ENCODE data around the gene HBG2.
"Not testable (repeated sequence)": the region's sequence is repeated elsewhere in the genome, so short reads cannot be mapped to it uniquely, and the experiment has no call there.

The HBG2 gene

DNA sequence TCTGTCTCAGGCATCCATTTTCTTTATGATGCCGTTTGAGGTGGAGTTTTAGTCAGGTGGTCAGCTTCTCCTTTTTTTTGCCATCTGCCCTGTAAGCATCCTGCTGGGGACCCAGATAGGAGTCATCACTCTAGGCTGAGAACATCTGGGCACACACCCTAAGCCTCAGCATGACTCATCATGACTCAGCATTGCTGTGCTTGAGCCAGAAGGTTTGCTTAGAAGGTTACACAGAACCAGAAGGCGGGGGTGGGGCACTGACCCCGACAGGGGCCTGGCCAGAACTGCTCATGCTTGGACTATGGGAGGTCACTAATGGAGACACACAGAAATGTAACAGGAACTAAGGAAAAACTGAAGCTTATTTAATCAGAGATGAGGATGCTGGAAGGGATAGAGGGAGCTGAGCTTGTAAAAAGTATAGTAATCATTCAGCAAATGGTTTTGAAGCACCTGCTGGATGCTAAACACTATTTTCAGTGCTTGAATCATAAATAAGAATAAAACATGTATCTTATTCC is 26.1 kb upstream of the HBG2 start:
- DNase-seq, result peak; percentile 86

GRCh38 chr11:5279471-5280090 is 25.0 kb upstream of the HBG2 start:
- no peak for DNase-seq

DNA sequence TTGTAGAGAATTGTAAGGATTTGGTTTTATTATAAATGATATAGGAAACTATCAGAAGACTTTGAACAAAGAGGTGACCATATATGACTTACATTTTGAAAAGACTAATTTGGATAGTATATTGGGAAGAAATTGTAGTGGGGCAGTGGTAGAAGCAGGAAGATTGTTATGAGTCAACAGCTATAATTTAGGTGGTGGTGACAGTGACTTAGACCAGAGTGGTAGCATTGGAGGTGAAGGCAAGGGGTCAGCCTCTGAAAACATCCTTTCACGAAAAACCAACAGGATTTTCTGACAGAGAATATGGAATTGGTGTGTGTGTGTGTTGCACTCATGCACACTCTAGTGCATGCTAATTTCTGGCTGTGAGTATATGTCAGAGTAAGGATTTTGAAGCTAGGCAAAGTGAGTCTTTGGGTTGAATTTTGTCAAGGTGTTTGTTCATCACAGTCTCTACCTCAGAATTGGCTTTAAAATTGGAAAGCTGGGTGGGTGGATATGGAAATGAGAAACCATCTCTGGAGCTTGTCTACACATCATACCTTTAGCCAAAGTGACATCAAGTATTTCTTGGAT is 23.3 kb upstream of the HBG2 start:
- DNase-seq, result no peak

GRCh38 chr11:5276697-5277096 is 22.1 kb upstream of the HBG2 start:
- no peak for DNase-seq

DNA sequence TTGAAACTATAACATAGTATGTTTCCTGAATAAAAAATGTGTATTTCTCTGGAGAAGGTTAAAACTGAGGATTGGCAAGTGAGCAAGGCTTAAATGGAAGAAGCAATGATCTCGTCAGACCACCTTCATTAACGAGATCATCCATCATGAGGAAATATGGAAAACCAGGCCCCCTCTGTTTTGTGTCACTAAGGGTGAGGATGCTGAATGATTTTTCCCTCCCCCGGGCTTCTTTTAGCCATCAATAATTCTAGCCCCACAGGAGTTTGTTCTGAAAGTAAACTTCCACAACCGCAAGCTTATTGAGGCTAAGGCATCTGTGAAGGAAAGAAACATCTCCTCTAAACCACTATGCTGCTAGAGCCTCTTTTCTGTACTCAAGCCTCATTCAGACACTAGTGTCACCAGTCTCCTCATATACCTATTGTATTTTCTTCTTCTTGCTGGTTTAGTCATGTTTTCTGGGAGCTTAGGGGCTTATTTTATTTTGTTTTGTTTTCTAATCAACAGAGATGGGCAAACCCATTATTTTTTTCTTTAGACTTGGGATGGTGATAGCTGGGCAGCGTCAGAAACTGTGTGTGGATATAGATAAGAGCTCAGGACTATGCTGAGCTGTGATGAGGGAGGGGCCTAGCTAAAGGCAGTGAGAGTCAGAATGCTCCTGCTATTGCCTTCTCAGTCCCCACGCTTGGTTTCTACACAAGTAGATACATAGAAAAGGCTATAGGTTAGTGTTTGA is 21.0 kb upstream of the HBG2 start:
- no peak for DNase-seq

DNA sequence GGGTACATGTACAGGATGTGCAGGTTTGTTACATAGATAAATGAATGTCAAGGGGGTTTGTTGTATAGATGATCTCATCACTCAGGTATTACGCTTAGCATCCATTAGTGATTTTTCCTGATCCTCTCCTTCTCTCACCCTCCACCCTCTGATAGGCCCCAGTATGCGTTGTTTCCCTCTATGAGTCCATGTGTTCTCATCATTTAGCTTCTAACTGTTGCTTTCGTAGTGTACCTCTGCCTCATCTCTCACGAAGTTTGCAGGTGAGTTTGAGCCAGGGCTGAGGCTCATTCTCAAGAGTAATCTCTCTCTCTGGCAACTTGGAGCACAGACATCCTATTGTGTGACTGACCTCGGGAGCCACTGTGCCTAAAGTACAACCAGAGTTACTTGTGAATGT is 19.8 kb upstream of the HBG2 start:
- DNase-seq, result no peak

DNA sequence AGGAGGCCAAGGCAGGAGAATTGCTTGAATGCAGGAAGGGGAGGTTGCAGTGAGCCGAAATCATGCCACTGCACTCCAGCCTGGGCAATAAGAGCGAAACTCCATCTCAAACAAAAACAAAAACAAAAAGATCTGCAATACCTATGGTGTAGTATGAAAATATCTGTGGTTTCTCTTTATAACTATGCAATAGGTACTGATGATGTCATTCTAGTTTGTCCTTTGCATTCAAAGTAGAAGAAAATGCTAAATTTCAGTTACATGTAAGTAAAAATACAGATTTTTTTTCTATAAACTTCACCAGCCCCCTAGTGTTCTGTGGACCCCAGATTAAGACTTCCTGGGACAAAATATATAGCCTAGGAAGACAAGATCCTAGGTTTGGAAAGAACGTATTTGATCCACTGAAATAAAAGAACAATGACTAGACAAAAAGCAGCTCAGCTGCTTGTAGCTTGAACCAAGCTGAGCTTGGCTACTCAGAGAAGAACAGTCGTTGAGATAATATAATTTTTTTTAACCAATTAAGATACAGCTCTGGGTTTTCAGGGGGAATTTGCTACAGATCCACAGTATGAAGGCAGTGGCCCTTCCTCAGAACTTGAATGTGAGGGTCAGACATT is 17.9 kb upstream of the HBG2 start:
- no peak for DNase-seq

DNA sequence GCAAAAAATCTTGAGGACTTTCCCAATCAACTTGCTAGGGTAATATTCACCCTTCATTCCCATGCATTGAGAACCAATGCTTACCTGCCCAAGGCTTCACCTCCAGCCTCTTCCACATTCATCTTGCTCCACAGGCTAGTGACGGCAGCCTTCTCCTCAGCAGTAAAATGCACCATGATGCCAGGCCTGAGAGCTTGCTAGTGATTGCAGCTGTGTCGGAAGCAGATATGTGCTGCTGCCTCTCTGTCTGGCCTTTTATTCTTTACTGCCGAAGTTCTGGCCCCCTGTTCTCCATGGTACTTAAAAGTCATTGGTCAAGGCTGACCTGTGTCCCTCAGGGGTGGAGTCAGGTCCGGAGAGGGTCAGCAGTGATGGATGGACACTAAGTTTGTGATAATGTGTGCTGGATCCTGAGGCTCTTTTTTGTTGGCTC is 15.2 kb upstream of the HBG2 start, which contains the start of gene HBE1:
TSS of gene HBE1 (minus strand) at position 231 of the 433 bp plus-strand sequence. CDS start at position 176, 55 bp downstream.
- no peak for DNase-seq

GRCh38 chr11:5267033-5267563 is 12.5 kb upstream of the HBG2 start:
- DNase-seq, result no peak

GRCh38 chr11:5266609-5267008 is 12.0 kb upstream of the HBG2 start:
- no peak for DNase-seq

DNA sequence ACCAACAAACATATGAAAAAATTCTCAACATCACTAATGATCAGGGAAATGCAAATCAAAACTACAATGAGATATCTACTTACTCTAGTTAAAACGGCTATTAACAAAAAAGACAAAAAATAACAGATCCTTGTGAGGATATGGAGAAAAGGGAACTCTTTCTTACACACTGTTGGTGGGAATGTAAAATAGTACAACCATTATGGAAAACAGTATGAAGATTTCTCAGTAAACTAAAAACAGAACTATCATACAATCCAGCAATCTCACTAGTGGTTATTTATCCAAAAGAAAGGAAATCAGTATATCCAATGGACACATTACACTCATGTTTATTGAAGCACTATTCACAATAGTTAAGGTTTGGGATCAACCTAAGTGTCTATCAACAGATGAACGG is 11.3 kb upstream of the HBG2 start:
- DNase-seq, result no peak

DNA sequence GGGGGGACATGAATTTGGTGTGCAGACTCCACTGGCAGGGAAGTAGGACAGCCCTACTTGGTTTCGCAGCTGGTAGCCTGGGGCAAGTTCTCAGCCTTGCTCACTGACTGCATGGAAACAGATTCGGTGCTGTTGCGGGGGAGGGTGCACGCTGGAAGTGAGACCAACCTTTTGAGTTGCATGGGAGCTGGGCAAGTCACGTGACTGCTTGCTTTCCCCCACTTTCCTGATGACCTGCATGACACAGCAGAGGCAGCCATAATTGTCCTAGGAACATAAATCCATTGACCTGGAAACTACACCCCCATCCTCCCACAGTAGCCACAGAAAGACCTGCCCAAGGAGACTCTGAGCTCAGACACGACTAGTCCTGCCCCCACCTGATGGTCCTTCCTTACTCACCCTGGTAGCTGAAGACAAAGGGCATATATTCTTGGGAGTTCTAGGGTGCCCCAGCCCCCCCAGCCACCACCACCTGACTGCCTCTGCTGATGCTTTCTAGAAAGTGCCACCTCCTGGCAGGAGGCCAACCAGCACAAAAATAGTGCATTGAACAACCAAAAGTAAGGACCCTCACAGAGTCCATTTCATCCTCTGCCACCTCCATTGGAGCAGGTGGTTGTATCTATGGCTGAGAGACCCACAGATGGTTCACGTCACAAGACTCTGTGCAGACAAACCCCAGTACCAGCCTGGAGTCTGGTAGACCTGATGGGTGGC is 4.1 kb upstream of the HBG2 start:
- DNase-seq, result no peak

DNA sequence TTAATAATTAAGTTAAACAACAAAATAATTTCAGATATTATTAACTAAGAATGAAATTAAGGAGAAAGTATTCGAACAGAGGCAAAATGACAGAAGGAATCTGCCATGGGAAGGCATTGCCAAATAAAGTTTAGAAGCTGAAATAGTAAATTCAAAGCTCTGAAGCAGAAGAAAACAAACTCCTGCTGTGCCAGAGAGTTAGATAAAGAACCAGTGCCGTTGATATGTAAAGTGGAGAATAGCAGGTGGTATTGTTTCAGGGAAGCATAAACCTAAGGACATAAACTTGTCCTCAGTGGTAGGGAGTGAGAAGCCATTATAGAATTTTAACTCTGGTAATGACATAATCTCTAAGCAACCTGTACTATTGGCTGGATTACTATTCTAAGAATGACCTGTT is 2.7 kb upstream of the HBG2 start:
- DNase-seq, result no peak

DNA sequence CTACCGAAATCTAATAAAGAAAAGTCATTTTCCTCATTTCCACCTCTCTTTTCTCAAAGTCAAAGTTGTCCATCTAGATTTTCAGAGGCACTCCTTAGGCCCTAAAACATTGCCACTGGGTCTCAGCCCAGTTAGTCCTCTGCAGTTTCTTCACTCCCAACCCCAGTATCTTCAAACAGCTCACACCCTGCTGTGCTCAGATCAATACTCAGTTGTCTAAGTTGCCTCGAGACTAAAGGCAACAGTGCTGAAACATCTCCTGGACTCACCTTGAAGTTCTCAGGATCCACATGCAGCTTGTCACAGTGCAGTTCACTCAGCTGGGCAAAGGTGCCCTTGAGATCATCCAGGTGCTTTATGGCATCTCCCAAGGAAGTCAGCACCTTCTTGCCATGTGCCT is 558 bp downstream of the HBG2 start:
- not testable (repeated sequence) for DNase-seq

DNA sequence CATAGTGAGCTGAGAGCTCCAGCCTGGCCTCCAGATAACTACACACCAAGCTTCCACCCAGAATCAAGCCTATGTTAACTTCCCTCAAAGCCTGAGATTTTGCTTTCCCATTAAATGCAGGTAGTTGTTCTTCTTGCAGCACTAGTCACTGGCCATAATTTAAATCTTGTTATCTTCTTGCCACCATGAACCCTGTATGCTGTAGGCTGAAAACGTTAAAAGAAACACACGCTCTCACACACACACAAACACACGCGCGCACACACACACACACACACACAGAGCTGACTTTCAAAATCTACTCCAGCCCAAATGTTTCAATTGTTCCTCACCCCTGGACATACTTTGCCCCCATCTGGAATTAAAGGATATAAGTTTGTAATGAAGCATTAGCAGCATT is 1.1 kb downstream of the HBG2 start:
- DNase-seq, result not testable (repeated sequence)

DNA sequence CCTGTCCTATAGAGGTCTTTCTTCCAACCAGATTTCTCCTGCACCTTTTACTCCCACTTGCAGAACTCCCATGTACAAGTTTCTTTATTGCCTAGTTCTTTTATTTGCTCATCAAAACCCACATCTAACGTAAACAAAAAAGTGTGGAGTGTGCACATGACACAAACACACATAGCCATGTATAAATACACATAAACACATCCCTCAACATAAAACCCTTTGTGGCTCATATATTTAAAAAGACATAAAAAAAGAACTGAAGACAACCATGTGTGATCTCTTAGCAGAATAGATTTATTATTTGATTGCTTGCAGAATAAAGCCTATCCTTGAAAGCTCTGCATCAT is 1.7 kb downstream of the HBG2 start:
- no peak for DNase-seq

DNA sequence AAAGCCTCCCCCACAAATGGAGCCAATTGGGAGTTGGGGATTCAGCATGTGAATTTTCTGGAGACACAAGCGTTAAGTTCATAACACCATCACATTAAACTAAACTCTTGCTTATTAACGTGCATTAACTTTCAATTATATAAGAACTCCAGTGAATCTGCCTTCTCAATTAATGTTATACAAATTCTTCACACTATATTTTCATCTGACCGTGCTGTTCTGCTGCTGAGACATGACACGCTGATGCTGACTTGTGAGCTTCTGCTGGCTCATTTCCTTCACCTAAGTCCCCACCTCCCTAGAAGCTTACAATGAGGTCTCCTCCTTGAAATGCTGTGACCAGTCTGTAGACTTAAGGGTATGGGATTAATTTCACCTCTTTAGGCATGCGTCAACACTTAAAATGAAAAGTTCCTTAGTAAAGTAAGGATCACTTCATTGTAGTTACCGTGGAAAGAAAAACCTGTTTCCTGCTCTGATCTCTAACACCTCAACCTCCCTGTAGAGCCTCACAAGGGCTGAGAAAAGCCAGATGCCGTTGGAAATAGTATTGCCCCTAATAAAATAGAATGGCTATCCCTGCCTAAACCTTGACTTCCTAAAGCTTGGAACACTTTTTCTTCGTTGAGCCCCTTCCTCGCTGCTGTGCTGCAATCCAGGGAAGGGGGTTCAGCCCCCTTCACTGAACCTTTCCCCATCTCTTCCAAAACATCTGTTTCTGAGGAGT is 2.2 kb downstream of the HBG2 start:
- DNase-seq, result no peak

- DNase-seq, result no peak
Observed at GRCh38 chr11:5251746-5252145, 2.8 kb downstream of the HBG2 start.

DNA sequence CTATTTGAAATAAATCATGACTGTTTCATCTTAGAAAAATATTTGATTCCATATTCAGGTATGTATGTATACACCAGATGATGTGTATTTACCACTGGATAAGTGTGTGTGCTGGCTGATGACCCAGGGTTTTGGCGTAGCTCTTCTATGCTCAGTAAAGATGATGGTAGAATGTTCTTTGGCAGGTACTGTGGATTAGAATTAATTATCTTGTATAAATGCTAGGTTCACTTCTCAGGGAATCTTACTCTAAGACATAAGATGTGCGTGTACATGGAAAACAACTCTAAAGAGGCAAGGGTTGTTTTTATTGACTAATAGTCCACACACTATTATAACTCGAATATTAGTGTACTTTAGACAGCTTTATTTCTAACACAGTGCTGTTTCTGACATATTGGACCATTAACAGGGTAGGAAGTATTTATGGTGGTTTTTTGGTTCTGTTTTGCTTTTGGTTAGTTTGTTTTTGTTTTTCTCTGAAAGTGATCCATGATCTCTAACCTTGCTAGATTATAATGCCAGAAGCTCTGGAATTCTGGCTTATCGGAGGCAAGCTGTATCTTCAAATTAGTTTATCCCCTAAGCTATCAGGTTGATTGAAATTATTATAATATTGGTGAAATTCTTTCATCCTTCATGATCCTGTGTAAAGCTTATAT is 3.9 kb downstream of the HBG2 start:
- DNase-seq, result no peak

DNA sequence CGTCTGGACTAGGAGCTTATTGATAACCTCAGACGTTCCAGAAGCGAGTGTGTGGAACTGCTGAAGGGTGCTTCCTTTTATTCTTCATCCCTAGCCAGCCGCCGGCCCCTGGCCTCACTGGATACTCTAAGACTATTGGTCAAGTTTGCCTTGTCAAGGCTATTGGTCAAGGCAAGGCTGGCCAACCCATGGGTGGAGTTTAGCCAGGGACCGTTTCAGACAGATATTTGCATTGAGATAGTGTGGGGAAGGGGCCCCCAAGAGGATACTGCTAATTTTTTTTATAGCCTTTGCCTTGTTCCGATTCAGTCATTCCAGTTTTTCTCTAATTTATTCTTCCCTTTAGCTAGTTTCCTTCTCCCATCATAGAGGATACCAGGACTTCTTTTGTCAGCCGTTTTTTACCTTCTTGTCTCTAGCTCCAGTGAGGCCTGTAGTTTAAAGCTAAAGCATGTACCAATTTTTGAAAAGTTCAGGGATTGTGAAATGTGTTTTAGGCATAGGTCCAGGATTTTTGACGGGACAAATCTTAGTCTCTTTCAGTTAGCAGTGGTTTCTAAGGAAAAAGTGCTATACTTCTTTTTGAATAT is 4.7 kb downstream of the HBG2 start, which contains the start of gene HBG1:
TSS of gene HBG1 (minus strand) at position 51 of the 590 bp plus-strand sequence. CDS start 53 bp downstream, outside the sequence.
- DNase-seq, result not testable (repeated sequence)

- not testable (repeated sequence) for DNase-seq
Observed at GRCh38 chr11:5248498-5248897, 6.1 kb downstream of the HBG2 start.

Data from kidney glomerular epithelial cell (primary cell).